ENCODE data around the gene INTS3. TPM values are rescaled to one million over a fixed set of nuclear protein-coding genes. Genes with fewer than 3 reads are reported as not detected.

Gene INTS3
- total and polyA plus RNA-seq, 12 donors = 25.4 to 46.1 (median 31.1) TPM

DNA sequence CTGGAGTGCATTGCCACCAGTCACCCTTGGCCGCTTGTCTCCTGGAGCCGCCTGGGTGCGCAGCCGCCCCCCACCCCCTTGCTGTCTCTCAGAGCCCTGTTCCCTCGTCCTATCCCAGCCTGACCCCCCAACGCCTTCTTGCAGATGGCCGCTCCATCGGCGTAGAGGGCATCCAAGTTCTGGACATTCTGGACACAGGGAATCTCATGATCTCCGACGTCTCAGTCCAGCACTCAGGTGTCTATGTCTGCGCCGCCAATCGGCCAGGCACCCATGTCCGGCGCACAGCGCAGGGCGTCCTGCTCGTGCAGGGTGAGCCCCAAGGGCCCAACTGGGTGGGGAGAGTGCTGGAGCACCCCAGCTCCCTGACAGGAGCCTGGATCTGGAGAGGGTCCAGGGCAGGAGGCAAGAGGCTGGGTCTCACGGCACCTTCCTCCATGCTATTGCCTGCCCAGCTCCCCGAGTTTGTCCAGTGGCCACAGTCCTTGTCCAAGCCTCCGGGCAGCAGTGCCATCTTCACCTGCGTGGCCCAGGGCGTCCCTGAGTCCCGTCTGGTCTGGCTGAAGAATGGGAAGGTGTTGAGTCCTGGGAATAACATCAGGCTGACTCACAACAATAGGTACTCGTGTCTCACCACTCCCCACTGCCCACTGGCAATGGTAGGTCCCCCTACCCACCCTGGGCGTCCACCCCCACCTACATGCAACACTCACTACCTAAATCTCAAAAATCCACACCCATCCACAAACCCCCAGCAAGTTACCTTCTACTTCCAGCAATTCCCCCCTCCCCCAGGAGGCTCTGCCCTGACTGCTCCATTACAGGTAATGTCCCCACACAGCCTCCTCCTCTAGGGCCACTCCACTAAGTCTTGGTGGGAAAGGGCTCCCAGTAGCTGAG is 72.0 kb downstream of the INTS3 start:
- intact Hi-C loops (cut with DNase I) = loop anchor here in 6 of 10 donors (5.0 to 10.0 kb wide), 7 partner anchors 122 to 187 kb away; partner anchors contain the start of genes DENND4B (in 3 of the 6), CREB3L4 (in 1 of the 6), CRTC2 (in 1 of the 6) and GATAD2B (in 1 of the 6)
- Histone ChIP-seq H3K9me3 (no peaks in the 10 kb centered on the region), H3K36me3 (peaks cover 0 to 16% (median 0%) of the 10 kb centered on the region in 9 donors), H3K27me3 (no peaks in the 10 kb centered on the region), H3K4me3 (no peak overlapping the region), H3K4me1 (peaks cover 0 to 42% (median 21%) of the 10 kb centered on the region in 9 donors), H3K27ac (no peak overlapping the region)
- TF ChIP-seq, protein P1, sequence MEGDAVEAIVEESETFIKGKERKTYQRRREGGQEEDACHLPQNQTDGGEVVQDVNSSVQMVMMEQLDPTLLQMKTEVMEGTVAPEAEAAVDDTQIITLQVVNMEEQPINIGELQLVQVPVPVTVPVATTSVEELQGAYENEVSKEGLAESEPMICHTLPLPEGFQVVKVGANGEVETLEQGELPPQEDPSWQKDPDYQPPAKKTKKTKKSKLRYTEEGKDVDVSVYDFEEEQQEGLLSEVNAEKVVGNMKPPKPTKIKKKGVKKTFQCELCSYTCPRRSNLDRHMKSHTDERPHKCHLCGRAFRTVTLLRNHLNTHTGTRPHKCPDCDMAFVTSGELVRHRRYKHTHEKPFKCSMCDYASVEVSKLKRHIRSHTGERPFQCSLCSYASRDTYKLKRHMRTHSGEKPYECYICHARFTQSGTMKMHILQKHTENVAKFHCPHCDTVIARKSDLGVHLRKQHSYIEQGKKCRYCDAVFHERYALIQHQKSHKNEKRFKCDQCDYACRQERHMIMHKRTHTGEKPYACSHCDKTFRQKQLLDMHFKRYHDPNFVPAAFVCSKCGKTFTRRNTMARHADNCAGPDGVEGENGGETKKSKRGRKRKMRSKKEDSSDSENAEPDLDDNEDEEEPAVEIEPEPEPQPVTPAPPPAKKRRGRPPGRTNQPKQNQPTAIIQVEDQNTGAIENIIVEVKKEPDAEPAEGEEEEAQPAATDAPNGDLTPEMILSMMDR (IDR thresholded peaks at IDR 0.05) = no peak
- ATAC-seq (no peak), DNase-seq (no peak)
- WGBS, 2 donors = 94% methylated on average over 27 of the region's 27 CpGs

DNA sequence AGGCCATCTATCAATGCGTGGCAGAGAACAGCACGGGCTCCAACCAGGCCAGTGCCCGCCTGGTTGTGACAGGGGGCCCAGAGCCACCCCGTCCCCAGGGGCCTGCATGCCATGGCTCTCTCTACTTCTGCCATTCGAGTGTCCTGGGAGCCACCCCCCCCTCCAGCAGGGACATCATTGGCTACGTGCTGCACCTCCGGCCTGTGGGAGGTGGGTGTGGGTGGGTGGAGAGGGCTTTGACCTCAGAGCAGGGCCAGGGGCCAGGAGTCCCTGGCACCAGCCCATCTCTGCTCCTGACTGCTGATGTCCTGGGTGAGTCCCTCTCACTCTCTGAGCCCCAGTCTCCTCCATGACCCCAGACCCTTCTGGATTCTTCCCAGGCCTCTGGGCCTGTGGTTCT is 72.7 kb downstream of the INTS3 start:
- DNase-seq = no peak
- intact Hi-C loops (cut with DNase I) = loop anchor here in 1 of 10 donors (5.0 kb wide), 1 partner anchor 182 kb away; no protein-coding TSS in a partner anchor
- TF ChIP-seq, protein P1 (IDR thresholded peaks at IDR 0.05) = no peak
- Histone ChIP-seq H3K27ac (no peak overlapping the region), H3K4me3 (no peak overlapping the region), H3K4me1 (peaks cover 0 to 49% (median 27%) of the 10 kb centered on the region in 9 donors), H3K27me3 (no peaks in the 10 kb centered on the region), H3K9me3 (no peaks in the 10 kb centered on the region), H3K36me3 (peaks cover 0 to 16% (median 0%) of the 10 kb centered on the region in 9 donors)
- ATAC-seq = no peak
- 63 to 73% methylated on average over 7 of the region's 7 CpGs for WGBS, 2 donors

DNA sequence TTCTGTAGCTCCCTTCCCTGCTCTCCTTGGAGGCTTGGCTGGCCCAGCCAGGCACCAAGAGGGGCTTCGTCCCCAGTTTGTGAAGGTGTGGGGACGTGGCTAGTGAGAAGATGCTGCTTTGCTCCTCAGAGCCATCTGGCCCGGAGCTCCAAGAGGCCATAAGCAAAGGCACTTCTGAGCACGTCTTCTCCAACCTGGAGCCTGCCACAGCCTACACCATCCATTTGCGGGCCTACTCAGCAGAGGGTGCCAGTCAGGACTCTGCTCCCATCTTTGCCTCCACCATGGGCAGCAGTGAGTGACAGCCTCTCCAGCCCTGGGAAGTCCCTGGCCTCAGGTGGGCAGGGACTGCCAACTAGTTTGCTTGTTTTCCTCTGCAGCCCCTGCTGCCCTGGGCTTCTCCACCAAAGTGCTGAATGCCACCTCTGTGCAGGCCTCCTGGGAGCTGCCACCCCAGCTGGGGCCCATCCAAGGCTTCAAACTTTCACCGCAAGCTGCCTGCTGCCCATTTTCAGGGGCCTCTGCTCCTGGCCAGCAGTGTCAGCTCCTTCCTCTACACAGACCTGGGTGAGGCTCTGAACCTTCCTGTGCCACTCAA is 73.3 kb downstream of the INTS3 start:
- no peaks in the 10 kb centered on the region for H3K9me3 ChIP-seq
- DNase-seq = no peak
- WGBS, 2 donors = 95 to 97% methylated on average over 6 of the region's 6 CpGs

More for the DNA sequence above, 73.3 kb downstream of the INTS3 start:
- Histone ChIP-seq H3K27ac (no peak overlapping the region), H3K4me1 (peaks cover 3 to 52% (median 31%) of the 10 kb centered on the region in 9 donors), H3K27me3 (no peaks in the 10 kb centered on the region), H3K36me3 (peaks cover 0 to 16% (median 0%) of the 10 kb centered on the region in 9 donors), H3K4me3 (no peak overlapping the region)
- ATAC-seq = no peak
- TF ChIP-seq, protein P1 (IDR thresholded peaks at IDR 0.05) = no peak
- intact Hi-C loops (cut with DNase I) = loop anchor here in 1 of 10 donors (5.0 kb wide), 1 partner anchor 181 kb away; no protein-coding TSS in a partner anchor

Measured in heart right ventricle (tissue), 16 donors.